Gastrocnemius medialis (tissue), 4 donors: ENCODE measurements around the gene ITPRIP. TPM values are rescaled to one million over a fixed set of nuclear protein-coding genes. Genes with fewer than 3 reads are reported as not detected.
A peak's percentile ranks its signal among the peaks of the same experiment; 100 is the strongest.

Experiments
- ATAC-seq, 2 donors: fragments of 150-250 bp; one replicate each; pipeline ENCODE4 v1.9.1; 2016
- DNase-seq, 2 donors: peaks; one replicate each; pipeline ENCODE4 v3.0.0-alpha.2; 2019
- H3K27ac ChIP-seq, 4 donors: fragments of 200-600 bp; sonication (generic); 1 replicate in 1 of 4; 2 replicates in 3 of 4; pipeline ENCODE4 v1.5.1; 2016 to 2018; ENCODE audit warnings: mild to moderate bottlenecking in 2 of 4, moderate library complexity in 1 of 4
- H3K27me3 ChIP-seq, 3 donors: fragments of 200-600 bp; sonication (generic) in 2 of 3; 1 replicate in 1 of 3; 2 replicates in 2 of 3; pipeline versions ENCODE4 v1.5.1 to v1.6.0; 2016 to 2019; ENCODE audit warnings: mild to moderate bottlenecking in 1 of 3, moderate library complexity in 1 of 3
- H3K36me3 ChIP-seq, 2 donors: fragments of 200-600 bp; sonication (generic) in 1 of 2; one replicate each; pipeline ENCODE4 v1.5.1; 2017 to 2018
- H3K4me1 ChIP-seq, 2 donors: fragments of 200-600 bp; sonication (generic) in 1 of 2; one replicate each; pipeline ENCODE4 v1.5.1; 2016 to 2017; ENCODE audit warnings: mild to moderate bottlenecking in 2 of 2
- H3K4me3 ChIP-seq, 4 donors: fragments of 200-600 bp; sonication (generic) in 3 of 4; 1 replicate in 1 of 4; 2 replicates in 3 of 4; pipeline ENCODE4 v1.5.1; 2016 to 2019; ENCODE audit warnings: mild to moderate bottlenecking in 2 of 4
- H3K9me3 ChIP-seq, 3 donors: fragments of 200-600 bp; sonication (generic) in 2 of 3; 1 replicate in 1 of 3; 2 replicates in 2 of 3; pipeline ENCODE4 v1.5.1; 2016 to 2019
- POLR2A ChIP-seq, 2 donors: fragments of 450-650 bp; IDR thresholded peaks; one replicate each; pipeline ENCODE4 v1.6.1; 2017; ENCODE audit warnings: antibody characterized with exemption in 2 of 2, mild to moderate bottlenecking in 2 of 2, moderate library complexity in 2 of 2
- in situ Hi-C, 4 donors: fragments of 200-750 bp; cut with MboI; loops; one replicate each; pipeline versions ENCODE4 v1.15.0 to v1.8.0; 2017; ENCODE audit warnings: low sequenced_read_pairs in 4 of 4
- intact Hi-C: fragments of 100-400 bp; cut with DNase I; formaldehyde crosslinking; loops from one replicate; pipeline ENCODE4 v1.15.1; 2023; ENCODE audit warnings: low total_unique reads
- total RNA-seq, 4 donors: library from RNA; depleted of rRNA; stranded (reverse); fragments of >200 nt; gene quantifications; one replicate each; pipeline versions ENCODE4 v1.1.0 to v1.2.3, GENCODE V29; 2016
- TF ChIP-seq, protein P1 (sequence below), 5 experiments: fragments of 450-650 bp in 3 of 5; fragments of 200-600 bp in 2 of 5; sonication (generic) in 2 of 5; IDR thresholded peaks in 4 of 5; conservative IDR thresholded peaks in 1 of 5; 1 replicate in 4 of 5; 2 replicates in 1 of 5; pipeline ENCODE4 v1.5.1; 2016 to 2019; ENCODE audit warnings: antibody characterized with exemption in 5 of 5, mild to moderate bottlenecking in 3 of 5, moderate library complexity in 3 of 5

The ITPRIP gene
- total RNA-seq, 4 donors from 2014 or later: 5.0 to 19.9 (median 7.9) TPM

DNA sequence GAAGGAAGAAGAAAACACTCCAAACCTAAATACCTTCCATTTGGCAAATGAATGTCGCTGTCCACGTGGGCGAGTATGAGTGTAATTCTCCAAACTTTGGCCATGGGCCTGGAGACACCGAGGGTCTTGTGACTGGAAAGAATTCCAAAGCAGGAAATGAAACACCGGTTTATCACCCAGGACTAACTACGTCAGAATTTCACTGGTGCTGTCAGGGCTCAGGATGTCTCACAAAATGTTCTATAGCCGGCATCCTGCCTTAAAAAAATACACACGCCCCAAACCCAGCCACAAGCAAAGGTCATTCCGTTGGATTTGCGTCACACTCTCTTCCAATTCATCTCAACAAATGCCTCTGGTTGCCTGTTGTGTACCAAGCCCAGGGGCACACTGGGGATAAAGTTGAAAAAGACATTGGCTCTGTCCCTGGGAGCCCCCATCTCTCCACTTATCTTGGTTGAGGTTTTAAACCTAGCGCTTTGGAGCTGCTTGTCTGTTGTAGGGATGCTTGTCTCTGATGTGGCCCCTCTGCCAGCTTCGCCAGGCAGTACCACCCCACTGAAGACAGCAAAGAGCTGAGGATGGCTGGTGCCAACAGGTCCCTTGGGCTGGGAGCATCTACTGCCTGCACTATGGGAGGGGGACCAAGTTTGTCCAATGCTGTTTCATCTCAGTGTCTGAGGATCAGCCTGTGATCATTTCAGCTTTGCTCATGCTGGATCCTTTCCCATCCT is 38.1 kb downstream of the ITPRIP start:
- H3K27me3 ChIP-seq: no peaks in the 10 kb centered on the region

DNA sequence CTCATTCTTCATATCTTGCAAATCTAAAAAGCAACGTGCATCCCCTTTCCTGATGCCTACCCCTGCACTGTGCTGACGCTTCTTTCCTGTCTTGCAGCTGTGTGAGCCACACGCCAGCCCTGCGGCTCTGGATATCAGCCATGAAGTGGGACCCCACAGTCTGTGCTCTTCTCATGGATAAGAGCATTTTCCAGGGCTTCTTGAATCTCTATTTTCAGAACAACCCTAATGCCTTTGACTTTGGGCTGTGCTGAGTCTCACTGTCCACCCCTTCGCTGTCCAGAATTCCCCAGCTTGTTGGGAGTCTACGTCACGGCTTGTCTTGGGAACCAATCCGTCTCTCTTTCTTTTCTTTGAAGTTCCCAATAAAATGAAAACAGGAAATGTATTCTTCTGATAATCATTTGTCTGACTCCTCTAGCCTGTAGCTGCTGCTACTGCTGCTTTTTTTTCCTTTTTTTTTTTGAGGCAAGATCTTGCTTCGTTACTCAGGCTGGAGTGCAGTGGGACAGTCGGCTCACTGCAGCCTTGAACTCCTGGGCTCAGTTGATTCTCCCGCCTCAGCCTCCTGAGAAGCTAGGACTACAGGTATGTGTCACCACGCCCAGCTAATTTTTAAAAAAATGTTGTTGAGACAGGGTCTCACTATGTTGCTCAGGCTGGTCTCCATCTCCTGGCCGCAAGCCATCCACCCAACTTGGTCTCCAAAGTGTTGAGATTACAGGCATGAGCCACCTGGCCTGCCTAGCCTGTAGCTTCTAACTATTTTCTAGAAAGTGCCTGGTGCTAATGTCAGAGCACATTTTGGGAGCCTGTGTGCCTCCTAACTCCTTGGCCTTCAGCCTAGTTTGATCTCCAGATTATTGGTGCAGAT is 39.0 kb downstream of the ITPRIP start:
- Histone ChIP-seq H3K36me3 (no peaks in the 10 kb centered on the region), H3K4me1 (peaks cover 31 to 37% of the 10 kb centered on the region in 2 donors), H3K27me3 (no peaks in the 10 kb centered on the region), H3K9me3 (no peaks in the 10 kb centered on the region), H3K4me3 (no peak overlapping the region), H3K27ac (peak overlapping the region; percentile 50 to 77 (median 70))
- no peak for DNase-seq
- no peak for ATAC-seq
- no peak for TF ChIP-seq POLR2A (IDR thresholded peaks at IDR 0.05)
- TF ChIP-seq, protein P1, sequence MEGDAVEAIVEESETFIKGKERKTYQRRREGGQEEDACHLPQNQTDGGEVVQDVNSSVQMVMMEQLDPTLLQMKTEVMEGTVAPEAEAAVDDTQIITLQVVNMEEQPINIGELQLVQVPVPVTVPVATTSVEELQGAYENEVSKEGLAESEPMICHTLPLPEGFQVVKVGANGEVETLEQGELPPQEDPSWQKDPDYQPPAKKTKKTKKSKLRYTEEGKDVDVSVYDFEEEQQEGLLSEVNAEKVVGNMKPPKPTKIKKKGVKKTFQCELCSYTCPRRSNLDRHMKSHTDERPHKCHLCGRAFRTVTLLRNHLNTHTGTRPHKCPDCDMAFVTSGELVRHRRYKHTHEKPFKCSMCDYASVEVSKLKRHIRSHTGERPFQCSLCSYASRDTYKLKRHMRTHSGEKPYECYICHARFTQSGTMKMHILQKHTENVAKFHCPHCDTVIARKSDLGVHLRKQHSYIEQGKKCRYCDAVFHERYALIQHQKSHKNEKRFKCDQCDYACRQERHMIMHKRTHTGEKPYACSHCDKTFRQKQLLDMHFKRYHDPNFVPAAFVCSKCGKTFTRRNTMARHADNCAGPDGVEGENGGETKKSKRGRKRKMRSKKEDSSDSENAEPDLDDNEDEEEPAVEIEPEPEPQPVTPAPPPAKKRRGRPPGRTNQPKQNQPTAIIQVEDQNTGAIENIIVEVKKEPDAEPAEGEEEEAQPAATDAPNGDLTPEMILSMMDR (IDR thresholded peaks at IDR 0.05 in 4 of 5, conservative IDR thresholded peaks at IDR 0.05 in 1 of 5): no peak
- intact Hi-C loops: no loop called here
- in situ Hi-C loops: loop anchor here in 1 of 4 donors (5.0 kb wide), 1 partner anchor 48 kb away; no protein-coding TSS in a partner anchor

More for the DNA sequence above, 38.1 kb downstream of the ITPRIP start:
- ATAC-seq (peak; percentile 25 to 55), DNase-seq (no peak)
- peak overlapping the region in 1 of 4 donors; percentile 3 for H3K4me3 ChIP-seq
- peaks cover 40 to 46% of the 10 kb centered on the region in 2 donors for H3K4me1 ChIP-seq
- intact Hi-C loops: loop anchor here (1.0 kb wide), 1 partner anchor 9 kb away; no protein-coding TSS in a partner anchor
- H3K9me3 ChIP-seq: no peaks in the 10 kb centered on the region
- in situ Hi-C loops: loop anchor here in 2 of 4 donors (5.0 kb wide), 1 partner anchor 47 kb away; no protein-coding TSS in a partner anchor
- H3K27ac ChIP-seq: peak overlapping the region; percentile 66 to 77 (median 74)
- no peaks in the 10 kb centered on the region for H3K36me3 ChIP-seq
- TF ChIP-seq POLR2A (IDR thresholded peaks at IDR 0.05): peak; percentile 2 to 14
- TF ChIP-seq, protein P1 (IDR thresholded peaks at IDR 0.05 in 4 of 5, conservative IDR thresholded peaks at IDR 0.05 in 1 of 5): no peak

DNA sequence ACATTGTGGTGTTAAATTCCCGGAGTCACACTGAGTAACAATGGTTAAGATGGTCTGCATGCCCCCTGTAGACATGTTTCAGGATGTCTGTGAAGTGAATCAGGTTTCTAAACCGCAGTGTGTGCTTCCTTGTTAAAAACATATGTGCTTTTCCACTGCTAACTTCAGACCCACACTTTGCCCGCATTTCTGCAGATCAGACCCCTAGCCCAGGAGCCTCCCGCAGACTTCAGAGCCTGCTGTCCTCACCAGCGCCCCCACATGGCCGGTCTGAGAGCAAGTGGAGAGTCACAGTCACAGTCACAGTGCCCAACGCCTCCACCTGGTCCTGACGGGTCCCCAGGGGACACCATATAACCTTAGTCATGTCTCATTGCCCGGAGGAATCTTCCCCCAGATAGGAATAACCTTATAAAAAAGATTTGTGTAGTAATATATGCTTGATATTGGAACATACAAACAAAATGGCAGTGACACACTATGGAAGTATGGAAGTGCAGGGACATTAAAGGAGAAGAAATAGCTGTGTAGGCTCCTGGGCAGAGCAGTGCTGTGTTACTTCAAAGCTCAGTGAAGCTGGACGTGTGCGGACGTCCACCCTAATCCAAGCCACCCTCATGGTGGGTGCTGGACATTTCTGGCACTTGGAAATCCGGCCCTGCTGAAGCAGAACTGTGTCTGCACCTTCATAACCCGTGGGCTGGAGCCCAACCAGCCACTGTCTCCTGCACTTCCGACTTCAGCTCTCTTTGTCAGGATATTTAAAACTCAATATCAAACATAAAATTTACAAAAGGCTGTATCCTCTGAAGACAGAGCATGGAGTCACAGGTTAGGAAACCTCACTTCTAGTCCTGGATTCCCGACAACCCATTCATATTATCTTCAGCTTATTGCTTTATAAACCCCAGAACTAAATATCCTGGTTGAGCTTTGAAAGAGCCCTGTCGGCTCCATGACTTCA is 40.3 kb downstream of the ITPRIP start:
- intact Hi-C loops (no loop called here), in situ Hi-C loops (loop anchor here in 1 of 4 donors (5.0 kb wide), 1 partner anchor 49 kb away; no protein-coding TSS in a partner anchor)
- no peaks in the 10 kb centered on the region for H3K27me3 ChIP-seq
- H3K9me3 ChIP-seq: no peaks in the 10 kb centered on the region
- TF ChIP-seq POLR2A (IDR thresholded peaks at IDR 0.05): no peak
- TF ChIP-seq, protein P1 (IDR thresholded peaks at IDR 0.05 in 4 of 5, conservative IDR thresholded peaks at IDR 0.05 in 1 of 5): peak in 1 of 5 experiments; percentile 36
- no peak for DNase-seq
- no peak for ATAC-seq
- no peak overlapping the region for H3K4me3 ChIP-seq
- H3K27ac ChIP-seq: no peak overlapping the region
- peaks cover 20 to 24% of the 10 kb centered on the region in 2 donors for H3K4me1 ChIP-seq
- H3K36me3 ChIP-seq: no peaks in the 10 kb centered on the region
